GM20000 (cell line): ENCODE data around the gene PLA2G15.

ENCODE experiments used
- DNase-seq: peaks from one replicate; pipeline ENCODE4 v3.0.0; 2012; ENCODE audit warnings: low spot score
- CTCF ChIP-seq: IDR thresholded peaks from 2 replicates; pipeline ENCODE4 v1.5.1; 2012; ENCODE audit warnings: mild to moderate bottlenecking, control low read depth; ENCODE audit errors: extremely low read depth, missing control alignments

PLA2G15 gene

GRCh38 chr16:68296693-68297092, 51.5 kb downstream of the PLA2G15 start:
- TF ChIP-seq CTCF, result no peak
- DNase-seq, result no peak

- TF ChIP-seq CTCF, result no peak
- no peak for DNase-seq
Measured at GRCh38 chr16:68297908-68298307, 52.7 kb downstream of the PLA2G15 start.

GRCh38 chr16:68298312-68298711, 53.1 kb downstream of the PLA2G15 start:
- TF ChIP-seq CTCF, result no peak
- DNase-seq, result no peak

GRCh38 chr16:68298907-68299561, 53.9 kb downstream of the PLA2G15 start:
- no peak for TF ChIP-seq CTCF

GRCh38 chr16:68299571-68300453, 54.6 kb downstream of the PLA2G15 start:
- no peak for DNase-seq
- no peak for TF ChIP-seq CTCF

More at GRCh38 chr16:68298907-68299561, 53.9 kb downstream of the PLA2G15 start:
- DNase-seq, result no peak

GRCh38 chr16:68300734-68301459, 55.7 kb downstream of the PLA2G15 start:
- no peak for DNase-seq
- TF ChIP-seq CTCF, result no peak

GRCh38 chr16:68306633-68307032, 61.5 kb downstream of the PLA2G15 start:
- TF ChIP-seq CTCF, result no peak
- DNase-seq, result no peak
